WTC11 (cell line): ENCODE results near the gene CYSRT1.

Experiments
- CBFB ChIP-seq: sonication (generic); formaldehyde crosslinking; IDR thresholded peaks from 2 replicates; pipeline ENCODE4 v1.8.1; 2022; ENCODE audit warnings: mild to moderate bottlenecking, low read depth, missing genetic modification reagents
- CREB1 ChIP-seq: sonication (generic); formaldehyde crosslinking; IDR thresholded peaks from 2 replicates; pipeline ENCODE4 v1.8.0; 2023; ENCODE audit warnings: mild to moderate bottlenecking, missing genetic modification reagents
- FOXJ3 ChIP-seq: sonication (generic); formaldehyde crosslinking; IDR thresholded peaks from 2 replicates; pipeline ENCODE4 v1.9.0; 2021; ENCODE audit warnings: missing genetic modification reagents, mild to moderate bottlenecking, borderline replicate concordance
- FOXP4 ChIP-seq: sonication (generic); formaldehyde crosslinking; IDR thresholded peaks from 2 replicates; pipeline ENCODE4 v1.8.0; 2022; ENCODE audit warnings: mild to moderate bottlenecking, missing genetic modification reagents
- IRF2 ChIP-seq: sonication (generic); formaldehyde crosslinking; IDR thresholded peaks from 2 replicates; pipeline ENCODE4 v1.8.0; 2022; ENCODE audit warnings: low read depth, missing genetic modification reagents, borderline replicate concordance
- JUN ChIP-seq: sonication (generic); formaldehyde crosslinking; IDR thresholded peaks from 2 replicates; pipeline ENCODE4 v1.8.0; 2023; ENCODE audit warnings: mild to moderate bottlenecking, missing genetic modification reagents
- NR3C1 ChIP-seq: sonication (generic); formaldehyde crosslinking; conservative IDR thresholded peaks from 2 replicates; pipeline ENCODE4 v1.8.1; 2023; ENCODE audit warnings: low read depth, mild to moderate bottlenecking, missing genetic modification reagents
- TEAD1 ChIP-seq: sonication (generic); formaldehyde crosslinking; IDR thresholded peaks from 2 replicates; pipeline ENCODE4 v1.8.0; 2022; ENCODE audit warnings: mild to moderate bottlenecking, missing genetic modification reagents
- USF2 ChIP-seq: sonication (generic); formaldehyde crosslinking; IDR thresholded peaks from 2 replicates; pipeline ENCODE4 v1.8.1; 2023; ENCODE audit warnings: mild to moderate bottlenecking, missing genetic modification reagents, moderate library complexity
- ZNF121 ChIP-seq: sonication (generic); formaldehyde crosslinking; IDR thresholded peaks from 2 replicates; pipeline ENCODE4 v1.8.0; 2023; ENCODE audit warnings: missing genetic modification reagents
- TF ChIP-seq, protein P1 (sequence below): fragments of 200-600 bp; IDR thresholded peaks from 2 replicates; pipeline ENCODE4 v1.8.0; 2022; ENCODE audit warnings: antibody characterized with exemption
- TF ChIP-seq, protein P2 (sequence below): sonication (generic); formaldehyde crosslinking; IDR thresholded peaks from 2 replicates; pipeline ENCODE4 v1.8.0; 2022; ENCODE audit warnings: missing genetic modification reagents

DNA sequence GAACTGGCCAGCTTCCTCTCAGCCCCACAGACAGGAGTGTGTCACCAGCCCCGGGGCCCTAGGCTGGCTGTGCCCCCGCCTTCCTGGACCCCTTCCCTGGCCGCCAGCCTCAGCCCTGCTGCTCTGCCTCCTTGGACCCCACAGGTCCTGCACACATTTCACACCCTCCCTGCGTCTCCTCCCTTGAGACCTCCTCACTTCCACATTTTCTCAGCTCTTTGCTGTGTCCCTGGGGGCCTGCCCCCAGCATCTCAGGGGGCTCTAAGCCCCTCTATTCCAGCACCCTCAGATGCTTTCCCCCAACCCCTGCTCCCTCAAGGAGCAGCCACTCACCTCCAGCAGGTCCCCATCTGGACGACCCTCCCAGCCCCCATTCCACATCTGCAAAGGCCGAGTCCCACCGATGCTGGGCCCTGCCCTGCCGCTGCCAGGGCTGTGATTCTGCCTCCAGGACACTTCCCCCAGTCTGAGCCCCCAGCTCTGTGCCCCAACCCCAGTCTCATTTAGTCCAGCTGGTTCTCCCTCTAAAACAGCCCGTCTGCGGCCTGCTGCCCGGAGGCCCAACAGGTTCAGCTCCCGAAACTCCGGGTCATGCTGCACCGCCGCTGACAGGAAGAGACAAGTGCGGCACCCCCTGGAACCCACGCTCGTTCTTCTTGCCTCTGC, 9.9 kb downstream of the CYSRT1 start:
- no peak for TF ChIP-seq CREB1 (CRISPR knock-in tag)
- no peak for TF ChIP-seq CBFB
- TF ChIP-seq, protein P1, sequence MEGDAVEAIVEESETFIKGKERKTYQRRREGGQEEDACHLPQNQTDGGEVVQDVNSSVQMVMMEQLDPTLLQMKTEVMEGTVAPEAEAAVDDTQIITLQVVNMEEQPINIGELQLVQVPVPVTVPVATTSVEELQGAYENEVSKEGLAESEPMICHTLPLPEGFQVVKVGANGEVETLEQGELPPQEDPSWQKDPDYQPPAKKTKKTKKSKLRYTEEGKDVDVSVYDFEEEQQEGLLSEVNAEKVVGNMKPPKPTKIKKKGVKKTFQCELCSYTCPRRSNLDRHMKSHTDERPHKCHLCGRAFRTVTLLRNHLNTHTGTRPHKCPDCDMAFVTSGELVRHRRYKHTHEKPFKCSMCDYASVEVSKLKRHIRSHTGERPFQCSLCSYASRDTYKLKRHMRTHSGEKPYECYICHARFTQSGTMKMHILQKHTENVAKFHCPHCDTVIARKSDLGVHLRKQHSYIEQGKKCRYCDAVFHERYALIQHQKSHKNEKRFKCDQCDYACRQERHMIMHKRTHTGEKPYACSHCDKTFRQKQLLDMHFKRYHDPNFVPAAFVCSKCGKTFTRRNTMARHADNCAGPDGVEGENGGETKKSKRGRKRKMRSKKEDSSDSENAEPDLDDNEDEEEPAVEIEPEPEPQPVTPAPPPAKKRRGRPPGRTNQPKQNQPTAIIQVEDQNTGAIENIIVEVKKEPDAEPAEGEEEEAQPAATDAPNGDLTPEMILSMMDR = no peak
- TF ChIP-seq FOXJ3 (CRISPR knock-in tag) = no peak
- no peak for TF ChIP-seq FOXP4 (CRISPR knock-in tag)
- TF ChIP-seq IRF2 (CRISPR knock-in tag) = no peak
- no peak for TF ChIP-seq TEAD1 (CRISPR knock-in tag)
- TF ChIP-seq ZNF121 (CRISPR knock-in tag) = no peak
- TF ChIP-seq, protein P2, sequence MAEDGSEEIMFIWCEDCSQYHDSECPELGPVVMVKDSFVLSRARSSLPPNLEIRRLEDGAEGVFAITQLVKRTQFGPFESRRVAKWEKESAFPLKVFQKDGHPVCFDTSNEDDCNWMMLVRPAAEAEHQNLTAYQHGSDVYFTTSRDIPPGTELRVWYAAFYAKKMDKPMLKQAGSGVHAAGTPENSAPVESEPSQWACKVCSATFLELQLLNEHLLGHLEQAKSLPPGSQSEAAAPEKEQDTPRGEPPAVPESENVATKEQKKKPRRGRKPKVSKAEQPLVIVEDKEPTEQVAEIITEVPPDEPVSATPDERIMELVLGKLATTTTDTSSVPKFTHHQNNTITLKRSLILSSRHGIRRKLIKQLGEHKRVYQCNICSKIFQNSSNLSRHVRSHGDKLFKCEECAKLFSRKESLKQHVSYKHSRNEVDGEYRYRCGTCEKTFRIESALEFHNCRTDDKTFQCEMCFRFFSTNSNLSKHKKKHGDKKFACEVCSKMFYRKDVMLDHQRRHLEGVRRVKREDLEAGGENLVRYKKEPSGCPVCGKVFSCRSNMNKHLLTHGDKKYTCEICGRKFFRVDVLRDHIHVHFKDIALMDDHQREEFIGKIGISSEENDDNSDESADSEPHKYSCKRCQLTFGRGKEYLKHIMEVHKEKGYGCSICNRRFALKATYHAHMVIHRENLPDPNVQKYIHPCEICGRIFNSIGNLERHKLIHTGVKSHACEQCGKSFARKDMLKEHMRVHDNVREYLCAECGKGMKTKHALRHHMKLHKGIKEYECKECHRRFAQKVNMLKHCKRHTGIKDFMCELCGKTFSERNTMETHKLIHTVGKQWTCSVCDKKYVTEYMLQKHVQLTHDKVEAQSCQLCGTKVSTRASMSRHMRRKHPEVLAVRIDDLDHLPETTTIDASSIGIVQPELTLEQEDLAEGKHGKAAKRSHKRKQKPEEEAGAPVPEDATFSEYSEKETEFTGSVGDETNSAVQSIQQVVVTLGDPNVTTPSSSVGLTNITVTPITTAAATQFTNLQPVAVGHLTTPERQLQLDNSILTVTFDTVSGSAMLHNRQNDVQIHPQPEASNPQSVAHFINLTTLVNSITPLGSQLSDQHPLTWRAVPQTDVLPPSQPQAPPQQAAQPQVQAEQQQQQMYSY (CRISPR knock-in tag) = no peak
- TF ChIP-seq USF2 (CRISPR knock-in tag) = no peak
- TF ChIP-seq JUN = no peak
- no peak for TF ChIP-seq NR3C1
